ENCODE data around the gene TGM2. TPM values are rescaled to one million over a fixed set of nuclear protein-coding genes. Genes with fewer than 3 reads are reported as not detected.

TGM2 gene
- total RNA-seq, result 10 to 100 TPM; 14.9 to 62.2 (median 33.3) TPM
- long read RNA-seq, donor 1, full-length matches to known transcripts, result 20 of 58 reads
- long read RNA-seq, donor 1, partial matches to known transcripts, result 35 of 58 reads
- long read RNA-seq, donor 1, other reads (novel, unspliced or antisense), result 3 of 58 reads
- long read RNA-seq, donor 2, full-length matches to known transcripts, result 3 of 26 reads
- long read RNA-seq, donor 2, partial matches to known transcripts, result 2 of 26 reads
- long read RNA-seq, donor 2, other reads (novel, unspliced or antisense), result 21 of 26 reads

GRCh38 chr20:38165089-38165965, at the start of gene TGM2:
Gene TGM2, minus strand, starts transcription at chr20:38165270. Its CDS starts 72 bp downstream, at chr20:38165198.
- Histone ChIP-seq H3K4me1 (ENCODE audit: low read depth) (peaks cover 4% of the 10 kb centered on the region), H3K9me3 (no peaks in the 10 kb centered on the region), H3K4me3 (no peak within 1 kb of the TSS), H3K36me3 (ENCODE audit: low read depth) (no peaks in the 10 kb centered on the region)
- peak; percentile 96 for ATAC-seq
- DNase-seq, result peak; percentile 73 to 87 (median 84)
- peak; percentile 74 for TF ChIP-seq CTCF (IDR thresholded peaks at IDR 0.05)
- intact Hi-C loops (cut with DNase I, micrococcal nuclease), result loop anchor here in 1 of 2 donors (5.0 kb wide), 1 partner anchor 108 kb away; no protein-coding TSS in a partner anchor

- Histone ChIP-seq H3K4me3 (no peak overlapping the region), H3K4me1 (ENCODE audit: low read depth) (no peaks in the 10 kb centered on the region), H3K36me3 (ENCODE audit: low read depth) (no peaks in the 10 kb centered on the region), H3K9me3 (no peaks in the 10 kb centered on the region)
- TF ChIP-seq CTCF (IDR thresholded peaks at IDR 0.05), result no peak
- intact Hi-C loops (cut with DNase I, micrococcal nuclease), result no loop called here
- DNase-seq (no peak), ATAC-seq (no peak)
Measured at GRCh38 chr20:38214256-38215193, 49.5 kb upstream of the TGM2 start.

- DNase-seq (no peak), ATAC-seq (no peak)
- TF ChIP-seq CTCF (IDR thresholded peaks at IDR 0.05), result no peak
- intact Hi-C loops (cut with DNase I, micrococcal nuclease), result no loop called here
- H3K36me3 ChIP-seq (ENCODE audit: low read depth), result no peaks in the 10 kb centered on the region
- H3K4me3 ChIP-seq, result no peak overlapping the region
- H3K9me3 ChIP-seq, result no peaks in the 10 kb centered on the region
- no peaks in the 10 kb centered on the region for H3K4me1 ChIP-seq (ENCODE audit: low read depth)
Measured at GRCh38 chr20:38213607-38213940, 48.5 kb upstream of the TGM2 start.

- H3K4me3 ChIP-seq, result no peak overlapping the region
- H3K4me1 ChIP-seq (ENCODE audit: low read depth), result no peaks in the 10 kb centered on the region
- DNase-seq, result no peak
- intact Hi-C loops (cut with DNase I, micrococcal nuclease), result no loop called here
- no peak for TF ChIP-seq CTCF (IDR thresholded peaks at IDR 0.05)
- no peak for ATAC-seq
- no peaks in the 10 kb centered on the region for H3K36me3 ChIP-seq (ENCODE audit: low read depth)
- no peaks in the 10 kb centered on the region for H3K9me3 ChIP-seq
Measured at GRCh38 chr20:38212806-38213606, 47.9 kb upstream of the TGM2 start.
